Regular cardiac myocyte (primary cell): ENCODE results near the gene PCSK9. TPM values are rescaled to one million over a fixed set of nuclear protein-coding genes. Genes with fewer than 3 reads are reported as not detected.

Experiments used
- total RNA-seq: library from RNA; depleted of rRNA; stranded (reverse); fragments of >200 nt; gene quantifications from 2 replicates; pipeline ENCODE4 v1.2.3, GENCODE V29; 2014

Gene PCSK9
- total RNA-seq, result 0.19 and 0.28 TPM in 2 replicates

GRCh38 chr1:55039342-55040082, at the start of gene PCSK9:
PCSK9 (plus strand) TSS chr1:55039548; CDS start chr1:55039838, 290 bp downstream.

GRCh38 chr1:54998677-54999076, 40.7 kb upstream of the PCSK9 start, which contains the start of gene BSND:
BSND (plus strand) TSS chr1:54998933; CDS start chr1:54999187, 254 bp downstream.

Other genes with a start within 250 kb of the PCSK9 start
- not detected in 2 replicates for gene TTC22, start 238.2 kb upstream of the PCSK9 start, total RNA-seq
- 46.2 and 97.6 TPM in 2 replicates for gene DHCR24, start 152.4 kb upstream of the PCSK9 start, total RNA-seq
- not detected in 2 replicates for gene TMEM61, start 58.9 kb upstream of the PCSK9 start, total RNA-seq
- not detected in 2 replicates for gene BSND, start 40.6 kb upstream of the PCSK9 start, total RNA-seq
- gene USP24, start 175.8 kb downstream of the PCSK9 start, total RNA-seq, result 29.6 and 34.7 TPM in 2 replicates